T-helper 1 cell treated with Interleukin-12 subunit alpha and Interleukin-12 subunit beta and Interleukin-4 antibody, amounts not matched to agents 30 ng/mL and 1 ng/mL, for 36 hours (primary cell): ENCODE results near the gene NOLC1. TPM values are rescaled to one million over a fixed set of nuclear protein-coding genes. Genes with fewer than 3 reads are reported as not detected.

Experiments used
- intact Hi-C: fragments of 100-400 bp; cut with micrococcal nuclease; formaldehyde crosslinking; loops from one replicate; pipeline ENCODE4 v1.15.1; 2024
- total RNA-seq: library from RNA; stranded (reverse); gene quantifications from 2 replicates; pipeline ENCODE4 v1.2.3, GENCODE V29; 2022

The NOLC1 gene
- total RNA-seq = 100 and 109 TPM in 2 replicates

DNA sequence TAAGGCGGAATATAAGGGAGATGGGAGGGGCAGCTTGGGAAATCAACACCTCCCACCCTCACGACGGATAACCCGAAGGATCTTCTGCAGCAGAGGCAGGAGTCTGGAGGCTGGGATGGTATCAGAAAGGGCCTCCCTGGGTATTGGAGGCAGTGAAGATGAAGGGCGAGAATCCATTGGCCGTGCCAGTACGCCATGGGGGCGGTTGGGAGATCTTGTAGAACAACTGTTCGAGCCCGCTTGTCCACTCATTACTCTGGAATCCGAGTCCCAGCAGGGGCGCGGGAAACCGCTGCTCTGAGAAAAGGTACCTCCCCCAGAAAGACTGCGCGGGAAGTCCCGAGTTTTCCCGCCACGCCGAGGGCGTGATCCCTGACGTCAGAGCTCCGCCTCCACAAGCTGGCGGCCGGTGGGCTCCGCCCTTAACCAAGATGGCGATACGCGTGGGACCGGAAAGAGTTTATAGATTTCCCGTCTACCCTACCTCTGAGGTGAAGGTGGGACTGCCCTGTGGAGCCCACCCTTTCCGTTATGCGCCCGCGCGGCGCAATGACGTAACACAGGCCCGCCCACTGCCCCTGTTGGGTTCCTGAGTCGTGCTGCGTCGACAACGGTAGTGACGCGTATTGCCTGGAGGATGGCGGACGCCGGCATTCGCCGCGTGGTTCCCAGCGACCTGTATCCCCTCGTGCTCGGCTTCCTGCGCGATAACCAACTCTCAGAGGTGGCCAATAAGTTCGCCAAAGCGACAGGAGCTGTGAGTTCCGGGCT, at the start of gene NOLC1:
Gene NOLC1, plus strand, starts transcription at position 616 of the 771 bp plus-strand sequence. Its CDS starts 22 bp downstream, at position 638.
- intact Hi-C loops = loop anchor here (1.0 to 10.0 kb wide), 21 partner anchors 17 to 1043 kb away; partner anchors contain the start of genes ACTR1A, ARL3, ARMH3 and BTRC

DNA sequence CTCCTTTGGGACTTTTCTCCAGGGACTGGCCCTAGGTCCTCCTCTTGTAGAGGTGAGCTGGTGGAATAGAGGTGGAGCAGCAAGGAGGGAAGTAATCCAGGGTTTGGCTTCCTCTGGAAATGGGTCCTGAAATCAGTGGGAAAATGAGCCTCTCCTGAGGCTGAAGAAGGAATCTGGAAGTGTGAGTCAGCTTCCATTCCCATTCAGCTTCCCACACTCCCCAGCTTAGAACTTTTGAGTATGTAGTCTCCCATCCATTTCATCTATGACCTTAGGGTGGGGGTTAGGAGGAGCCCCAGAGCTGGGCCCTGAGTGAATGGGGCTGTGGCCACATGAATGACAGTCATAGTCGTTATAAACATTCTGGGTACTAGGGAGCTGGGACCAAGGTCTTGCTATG, 49.8 kb upstream of the NOLC1 start:
- intact Hi-C loops = no loop called here

DNA sequence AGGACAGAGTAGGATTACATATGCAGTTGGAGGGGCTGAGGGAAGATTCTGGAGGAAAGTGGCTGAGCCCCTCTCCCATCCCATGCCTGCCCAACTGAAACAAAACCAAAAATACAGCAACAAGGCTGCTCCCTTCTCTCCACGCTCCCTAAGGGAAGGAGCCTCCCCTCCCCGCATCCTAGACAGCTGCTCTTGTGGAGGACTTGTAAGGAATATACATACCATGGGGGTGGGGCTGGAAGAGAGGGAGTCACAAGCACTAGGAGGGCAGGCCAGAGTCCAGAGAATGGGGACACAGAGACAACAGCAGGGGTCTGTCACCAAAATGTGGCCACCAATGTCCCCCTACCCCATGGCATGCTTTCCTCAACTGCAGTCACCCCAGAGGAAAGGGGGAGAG, 45.2 kb upstream of the NOLC1 start:
- intact Hi-C loops = no loop called here

DNA sequence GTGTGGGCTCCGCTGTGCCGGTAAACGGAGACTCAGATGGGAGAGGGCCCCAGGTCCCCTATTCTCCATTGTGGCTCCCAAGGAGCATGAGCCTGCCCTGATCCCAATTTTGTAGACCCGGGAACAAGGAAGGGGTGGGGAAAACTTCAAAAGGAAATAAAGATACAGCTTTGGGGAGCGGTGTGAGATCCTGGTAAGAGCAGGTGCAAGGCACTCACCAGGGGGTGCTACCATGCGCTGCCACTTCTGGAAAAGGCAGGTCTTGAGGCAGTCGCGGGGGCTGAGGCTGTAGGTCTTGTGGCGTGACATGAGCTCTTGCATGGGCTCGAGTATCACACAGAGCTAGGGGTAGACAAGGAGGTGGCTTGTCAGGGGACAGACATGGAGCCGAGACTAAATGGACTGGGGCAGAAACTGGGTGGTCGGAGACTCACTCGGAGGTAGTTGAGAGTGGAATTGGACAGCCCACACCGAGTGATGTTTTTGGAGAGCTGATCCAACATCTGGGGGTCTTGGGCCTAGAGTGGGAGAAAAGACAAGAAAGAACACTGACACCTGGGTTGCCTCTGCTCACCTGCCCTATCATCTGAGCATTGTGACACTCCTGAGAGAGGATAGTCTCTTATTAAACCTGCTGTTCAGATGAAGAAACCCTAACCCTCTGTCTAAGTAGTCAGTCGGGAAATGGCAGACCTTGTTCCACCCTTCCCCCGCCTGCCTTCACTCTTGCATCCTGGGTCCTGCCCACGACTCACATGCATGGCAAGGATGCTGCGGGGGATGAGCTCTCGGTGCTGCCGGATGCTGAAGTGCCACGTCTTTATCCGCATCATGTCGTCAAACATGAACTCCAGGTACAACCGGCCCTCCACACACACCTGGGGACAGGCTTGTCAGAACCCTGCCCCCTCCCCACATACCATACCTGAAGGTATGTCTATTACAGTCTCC, 42.7 kb upstream of the NOLC1 start:
- intact Hi-C loops = no loop called here

DNA sequence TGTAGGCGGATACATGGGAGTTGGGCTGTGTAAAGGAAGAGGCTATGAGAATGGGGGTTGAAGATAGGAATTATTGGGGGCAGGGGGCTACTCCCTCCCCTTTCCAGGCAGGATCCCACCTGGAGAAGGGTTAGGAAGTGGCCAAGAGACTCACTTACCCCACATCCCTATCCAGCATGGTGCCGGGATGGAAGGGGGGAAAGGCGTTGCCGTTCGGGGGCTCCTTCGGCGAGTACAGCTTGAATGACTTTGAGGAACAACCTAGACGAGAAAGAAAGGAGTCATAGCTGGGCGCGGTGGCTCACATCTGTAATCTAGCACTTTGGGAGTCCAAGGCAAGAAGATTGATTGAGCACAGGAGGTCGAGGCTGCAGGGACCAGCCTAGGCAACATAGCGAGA, 40.9 kb upstream of the NOLC1 start:
- intact Hi-C loops = no loop called here

DNA sequence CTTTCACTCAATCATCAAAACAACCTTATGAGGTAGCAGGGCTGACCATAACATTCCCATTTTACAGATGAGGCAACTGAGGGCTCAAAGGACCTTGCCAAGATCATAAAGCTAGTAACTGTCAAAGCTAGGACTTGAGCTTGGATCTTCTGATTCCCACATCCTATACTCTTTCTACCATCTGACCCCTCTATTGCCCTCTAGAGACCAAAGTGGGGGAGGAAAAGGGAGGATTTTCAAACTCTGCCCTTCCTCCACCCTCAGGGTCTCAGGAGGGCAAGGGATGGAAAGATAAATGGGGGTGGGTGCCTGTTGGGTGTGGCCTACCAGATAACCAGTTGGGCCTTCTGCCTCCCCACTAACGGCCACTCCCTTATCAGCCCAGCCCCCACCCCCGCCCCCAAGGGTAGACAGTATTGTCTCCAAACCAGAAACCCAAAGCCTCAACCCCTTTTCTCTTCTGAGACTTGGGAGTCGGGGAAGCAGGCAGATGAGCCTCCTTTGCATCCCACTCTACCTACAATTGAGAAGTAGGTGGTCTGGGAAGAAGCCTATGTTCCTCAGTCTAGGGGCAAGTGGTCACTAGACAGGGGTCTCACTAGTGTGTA, 39.9 kb upstream of the NOLC1 start:
- intact Hi-C loops = no loop called here

DNA sequence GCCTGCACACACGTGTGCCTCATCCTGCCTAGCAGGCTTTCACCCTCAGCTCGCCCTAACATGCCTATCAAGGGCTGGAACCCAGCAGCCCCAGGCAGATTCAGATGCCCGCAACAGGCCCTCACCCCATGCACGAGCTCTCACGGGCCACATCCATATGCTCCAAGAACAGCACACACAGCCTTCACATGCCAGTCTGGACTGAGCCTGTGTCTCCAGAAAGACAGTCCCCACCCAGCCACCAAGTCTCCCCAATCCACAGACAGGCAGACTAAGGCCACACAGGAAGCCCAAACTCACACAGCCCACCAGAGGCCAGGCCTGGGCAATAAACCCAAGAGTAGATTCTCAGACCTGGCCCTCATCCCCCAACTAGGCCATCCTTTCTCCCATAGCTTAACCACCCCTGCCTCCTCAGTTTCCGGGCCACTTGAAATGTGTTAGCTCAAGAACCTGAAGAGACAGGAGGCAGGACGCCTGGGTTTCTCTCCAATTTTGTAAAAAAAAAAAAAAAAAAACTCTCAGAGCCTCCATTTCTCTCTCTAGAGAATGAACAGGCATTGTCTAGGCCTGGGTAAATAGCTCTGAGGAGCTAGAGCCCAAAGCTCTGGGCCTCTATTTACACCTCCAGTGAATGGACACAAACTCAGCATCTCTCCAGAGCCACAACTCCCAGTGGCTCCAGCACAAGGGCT, 38.8 kb upstream of the NOLC1 start:
- intact Hi-C loops = loop anchor here (1.0 kb wide), 1 partner anchor 40 kb away; no protein-coding TSS in a partner anchor

DNA sequence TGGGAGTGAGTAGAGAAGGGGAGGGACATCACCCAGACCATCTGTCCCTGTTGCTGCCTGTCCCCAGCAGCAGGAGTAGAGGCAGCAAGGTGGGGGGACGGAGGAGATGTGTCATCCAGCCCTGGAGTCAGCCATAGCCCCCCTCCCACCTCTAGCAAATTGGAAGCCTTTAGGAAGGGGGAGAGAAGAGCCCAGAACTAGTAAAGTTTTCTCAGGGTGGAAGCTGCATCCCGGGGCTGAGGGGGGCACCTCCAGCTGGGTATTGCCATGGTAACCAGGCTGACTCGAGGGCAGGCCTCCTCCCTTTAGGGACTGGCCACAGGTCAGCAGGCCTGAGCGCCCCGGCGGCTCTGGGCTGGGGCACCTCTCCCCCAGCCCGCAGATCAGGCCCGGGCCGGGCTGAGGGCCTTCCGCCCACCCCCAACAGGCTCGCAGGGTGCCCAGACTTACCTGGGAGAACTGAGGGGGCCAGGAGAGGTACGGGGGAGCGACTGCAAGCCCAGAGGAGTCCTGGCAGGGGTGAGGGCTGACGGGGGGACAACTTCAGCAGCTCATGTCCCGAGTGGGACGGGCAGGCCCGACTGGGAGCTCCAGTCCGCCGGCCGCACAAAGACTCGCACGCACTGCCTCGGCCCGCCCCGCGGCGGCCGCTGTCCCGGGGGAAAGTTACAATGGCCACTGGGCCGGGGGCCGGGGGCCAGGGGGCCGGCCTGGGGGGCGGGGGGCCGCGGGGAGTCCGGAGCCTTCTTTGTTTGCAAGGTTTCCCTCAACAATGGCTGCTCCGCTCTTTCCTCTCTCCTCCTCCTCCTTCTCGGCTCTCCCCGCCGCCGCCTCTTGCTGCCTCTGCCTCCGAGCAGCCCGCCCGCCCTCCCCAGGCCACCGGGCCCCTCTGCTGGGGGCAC, 38.0 kb upstream of the NOLC1 start:
- intact Hi-C loops = loop anchor here (1.0 to 2.0 kb wide), 3 partner anchors 41 to 283 kb away; partner anchors contain the start of gene HPS6

DNA sequence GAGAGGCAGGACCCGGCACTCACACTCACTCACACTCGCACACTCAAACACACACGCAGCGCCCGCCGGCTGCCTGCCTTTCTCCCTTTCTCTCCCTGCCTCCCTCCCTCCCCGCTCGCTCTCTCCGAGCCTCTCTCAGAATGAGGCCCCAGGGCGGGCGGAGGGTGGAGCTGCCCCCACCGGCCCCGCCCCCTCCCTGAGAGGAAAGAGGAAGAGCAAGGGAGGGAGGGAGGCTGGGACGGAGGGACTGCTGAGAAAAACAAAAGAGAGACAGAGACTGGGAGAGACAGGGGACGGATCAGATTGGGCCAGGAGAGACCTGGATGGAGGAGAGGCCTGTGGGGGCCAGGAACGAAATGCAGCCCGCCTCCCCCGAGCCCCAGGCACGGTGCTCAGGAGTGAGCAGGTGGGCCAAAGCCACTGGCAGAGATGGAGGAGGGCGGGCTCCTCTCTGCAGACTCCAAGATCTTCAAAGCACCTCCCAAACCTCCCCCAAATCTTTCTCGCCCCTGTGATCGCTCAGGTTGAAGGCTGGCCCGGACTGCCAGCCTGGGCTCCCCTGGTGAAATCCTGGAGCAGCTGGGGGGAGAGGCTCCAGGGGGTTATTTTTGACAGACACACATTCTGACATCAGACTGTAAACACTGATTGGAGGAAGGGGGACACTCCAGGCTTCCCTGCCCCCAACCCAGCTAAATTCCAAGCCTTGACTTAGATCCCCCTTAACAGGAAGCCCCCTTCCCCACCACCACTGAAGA, 37.1 kb upstream of the NOLC1 start:
- intact Hi-C loops = loop anchor here (1.0 to 5.0 kb wide), 6 partner anchors 37 to 467 kb away; partner anchors contain the start of genes ARMH3, HPS6, NOLC1 and SUFU

DNA sequence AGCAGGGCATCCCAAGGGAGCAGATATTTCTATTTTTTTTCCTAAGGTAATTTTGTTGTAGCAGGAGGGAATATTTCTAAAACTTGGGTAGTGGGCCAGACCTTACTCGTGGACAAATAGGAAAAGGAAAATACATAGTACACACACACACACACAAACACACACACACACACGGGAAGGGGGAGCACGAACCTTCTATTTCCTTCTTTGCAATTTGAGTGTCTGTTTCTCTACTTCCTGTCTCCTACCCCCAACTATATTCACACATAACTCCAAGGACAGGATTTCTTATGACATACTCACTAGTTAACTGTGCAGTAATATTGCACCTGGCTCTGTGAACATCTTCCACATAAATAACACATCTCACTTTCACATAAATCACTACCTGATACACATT, 36.4 kb upstream of the NOLC1 start:
- intact Hi-C loops = loop anchor here (1.0 to 5.0 kb wide), 6 partner anchors 37 to 467 kb away; partner anchors contain the start of genes ARMH3, HPS6, NOLC1 and SUFU

DNA sequence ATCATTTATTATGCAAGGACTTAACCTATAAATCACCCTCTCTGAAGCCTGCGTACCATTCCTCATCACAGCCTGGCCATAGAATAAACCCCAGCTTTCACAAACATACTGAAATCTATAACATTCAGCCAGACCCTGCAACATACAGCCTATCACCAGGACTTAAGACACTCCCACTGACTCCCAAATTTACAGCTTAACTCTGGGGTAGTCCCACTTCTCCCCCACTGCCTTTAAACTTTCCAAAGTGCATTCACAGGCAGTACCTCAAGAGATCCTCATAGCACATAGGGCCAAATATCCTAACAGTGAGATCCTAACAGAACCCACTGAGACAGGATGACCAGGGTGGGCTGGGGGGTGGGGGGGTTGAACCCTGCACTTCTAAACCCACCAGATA, 35.5 kb upstream of the NOLC1 start:
- intact Hi-C loops = loop anchor here (5.0 kb wide), 1 partner anchor 466 kb away; no protein-coding TSS in a partner anchor

DNA sequence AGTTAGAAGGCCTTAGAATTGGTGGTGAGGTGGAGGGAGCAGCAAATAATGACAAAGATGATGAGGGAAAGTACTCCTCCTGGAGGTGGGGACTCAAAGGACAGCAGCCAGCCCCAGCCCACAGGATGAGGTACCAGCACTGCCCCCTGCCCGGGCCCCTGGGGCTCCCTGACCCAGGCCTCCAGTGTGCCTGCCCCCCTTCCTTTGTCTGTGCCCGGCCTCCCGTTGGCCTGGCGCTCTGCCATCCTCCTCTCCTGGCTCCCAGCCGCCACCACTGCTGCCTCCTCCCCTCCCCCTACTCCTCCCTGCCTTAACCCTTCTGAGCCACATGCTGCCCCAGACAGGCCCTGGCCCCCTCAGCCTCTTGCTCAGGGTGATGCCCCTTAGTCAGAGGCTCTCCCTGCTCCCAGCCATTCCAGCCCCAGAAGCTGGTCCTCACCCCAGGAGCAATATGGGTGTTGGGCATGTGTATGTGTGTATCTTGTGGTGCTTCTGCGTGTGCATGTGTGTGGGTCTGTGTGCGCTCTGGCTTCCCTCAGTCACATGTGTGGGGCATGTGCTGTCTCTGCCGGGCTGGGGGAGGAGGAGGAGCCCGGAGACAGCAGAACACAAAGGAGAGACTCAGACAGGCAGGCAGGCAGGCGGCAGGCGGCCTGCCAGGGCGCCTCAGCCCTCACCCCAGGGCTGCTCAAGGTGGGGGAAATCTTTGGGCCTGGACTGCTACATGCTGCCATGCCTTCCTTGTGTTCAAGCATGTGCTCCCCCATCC, 34.6 kb upstream of the NOLC1 start:
- intact Hi-C loops = loop anchor here (5.0 kb wide), 1 partner anchor 465 kb away; no protein-coding TSS in a partner anchor

DNA sequence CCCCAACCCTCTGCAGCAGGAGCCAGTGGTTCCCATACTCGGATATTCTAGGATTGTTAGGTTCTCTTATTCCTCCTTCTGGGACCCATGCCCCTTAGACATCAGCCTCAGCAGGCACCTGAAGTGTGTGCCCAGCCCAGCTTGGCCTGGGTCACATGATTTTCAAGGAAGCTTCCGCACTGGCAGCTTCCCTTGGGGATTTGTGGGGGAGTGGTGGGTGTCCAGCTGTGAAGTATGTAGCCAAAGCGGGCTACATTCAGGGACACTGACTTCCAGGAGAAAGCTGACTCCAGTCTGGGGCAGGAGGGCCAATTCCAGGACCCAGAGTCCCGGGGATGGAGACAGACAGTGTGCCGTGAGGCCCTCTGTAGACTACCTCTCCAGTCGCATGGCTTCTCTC, 33.3 kb upstream of the NOLC1 start:
- intact Hi-C loops = loop anchor here (1.0 to 5.0 kb wide), 2 partner anchors 13 to 463 kb away; no protein-coding TSS in a partner anchor

DNA sequence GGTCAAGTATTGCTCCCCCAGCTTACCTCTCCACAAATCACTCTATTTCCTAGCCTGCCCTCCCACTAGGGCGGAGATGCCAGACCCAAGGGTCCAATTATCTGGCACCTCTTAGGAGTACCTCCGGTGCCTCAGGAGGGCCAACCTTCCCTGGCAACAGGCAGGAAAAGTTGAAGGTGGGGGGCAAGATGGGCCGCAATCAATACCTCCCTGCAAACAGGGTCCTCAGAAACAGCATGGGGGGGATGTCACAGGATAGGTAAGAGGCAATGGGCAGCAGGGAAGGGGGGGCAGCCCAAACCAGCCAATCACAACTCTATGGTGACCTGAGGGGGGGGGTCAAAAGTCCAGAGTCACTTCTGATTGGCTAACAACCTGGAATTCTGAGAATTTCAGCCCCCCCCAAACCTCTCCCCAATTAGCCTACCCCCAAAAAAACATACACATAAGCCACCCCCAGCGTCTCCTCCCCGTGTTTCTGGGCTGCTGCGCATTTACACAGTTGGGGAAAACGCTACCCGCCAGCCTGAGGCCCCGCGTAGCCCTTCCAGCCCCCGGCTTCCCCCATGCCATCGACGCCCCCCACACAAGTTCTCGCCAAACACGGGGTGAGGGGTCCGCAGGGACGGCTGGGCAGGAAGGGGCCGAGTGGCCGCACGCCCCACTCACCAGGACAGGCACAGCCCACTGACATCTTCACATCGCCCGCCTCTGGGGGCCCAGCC, 32.6 kb upstream of the NOLC1 start:
- intact Hi-C loops = loop anchor here (1.0 to 5.0 kb wide), 6 partner anchors 13 to 463 kb away; partner anchors contain the start of genes ACTR1A, ARMH3, NOLC1 and OGA

DNA sequence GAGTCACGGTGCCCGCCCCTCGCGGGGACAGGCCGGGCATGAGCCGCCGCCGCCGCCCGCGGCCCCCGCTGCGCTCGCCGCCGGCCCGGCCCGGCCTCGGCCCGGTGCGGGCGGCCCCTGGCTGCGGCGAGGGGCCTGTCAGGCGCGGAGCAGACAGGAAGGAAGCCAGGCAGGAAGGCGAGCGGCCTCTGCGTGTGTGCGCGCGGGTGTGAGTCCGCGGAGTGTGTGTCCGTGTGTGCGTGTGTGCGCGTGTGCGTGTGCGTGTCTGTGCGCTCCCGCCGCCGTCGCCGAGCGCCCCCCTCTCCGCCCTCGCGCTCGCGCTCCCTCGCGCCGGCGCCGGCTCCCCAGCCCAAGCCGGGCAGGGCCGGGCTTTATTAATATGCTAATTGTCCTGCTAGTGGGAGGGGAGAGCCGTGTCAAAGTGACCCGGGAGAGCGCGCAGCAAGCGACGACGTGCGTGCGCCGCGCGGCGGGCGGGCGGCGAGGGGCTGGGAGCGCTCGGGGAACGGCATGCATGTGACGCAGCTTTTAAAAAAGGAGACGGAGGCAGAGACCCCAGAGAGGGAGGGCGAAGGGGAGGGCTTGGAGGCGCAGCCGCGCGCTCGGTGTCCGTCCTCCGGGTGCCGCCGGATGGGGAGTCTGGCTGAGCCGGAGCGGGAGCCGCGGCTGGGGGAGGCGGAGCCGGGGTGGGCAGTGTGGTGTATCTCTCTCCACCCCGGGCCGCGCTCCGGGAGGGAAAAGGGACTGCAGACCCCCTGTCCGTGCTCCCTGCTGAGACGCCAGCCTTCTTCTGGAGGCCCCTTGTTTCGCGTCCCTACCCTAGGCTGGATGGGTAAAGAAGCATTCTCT, 31.8 kb upstream of the NOLC1 start, which contains the start of gene LDB1:
Gene LDB1, minus strand, starts transcription at position 227 of the 849 bp plus-strand sequence. CDS start 258 bp downstream, outside the sequence.
- intact Hi-C loops = loop anchor here (1.0 kb wide), 4 partner anchors 32 to 382 kb away; partner anchors contain the start of genes ACTR1A, ARMH3, NOLC1 and OGA
